Measurements from ENCODE around the gene RBM24. TPM values are rescaled to one million over a fixed set of nuclear protein-coding genes. Genes with fewer than 3 reads are reported as not detected.

RBM24 gene
- total RNA-seq, 1 donor from 2014 or later = 3.4 TPM

DNA sequence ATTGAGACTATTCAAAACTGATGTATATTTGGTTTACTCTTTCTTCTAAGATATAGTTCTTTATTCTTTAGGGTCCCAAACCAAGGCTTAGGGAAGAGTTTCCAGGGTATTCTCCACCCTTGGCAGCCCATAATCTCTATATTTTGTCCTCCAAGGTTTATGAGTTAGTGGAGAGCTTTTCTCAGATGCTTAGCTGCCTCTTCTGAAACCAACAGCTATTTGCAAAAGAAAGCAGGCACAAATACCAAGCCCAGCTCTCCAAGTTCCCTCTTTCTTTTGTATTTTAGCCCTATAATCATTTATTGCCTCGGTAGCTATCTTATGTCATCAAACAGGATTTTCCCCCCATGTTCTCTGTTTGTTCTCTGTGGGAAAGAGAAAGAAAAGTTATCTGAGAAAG is 39.1 kb upstream of the RBM24 start:
- no peak for DNase-seq (ENCODE audit: low read depth, low spot score)
- Mint-ChIP-seq H3K4me3 (no peak overlapping the region), H3K9me3 (peaks cover 4% of the 10 kb centered on the region), H3K27me3 (ENCODE audit: low read depth) (peaks cover 2% of the 10 kb centered on the region), H3K27ac (ENCODE audit: unreplicated experiment) (no peak overlapping the region), H3K36me3 (ENCODE audit: low read depth) (peaks cover 5% of the 10 kb centered on the region), H3K4me1 (no peaks in the 10 kb centered on the region)
- TF ChIP-seq CTCF (conservative IDR thresholded peaks at IDR 0.05) = no peak

DNA sequence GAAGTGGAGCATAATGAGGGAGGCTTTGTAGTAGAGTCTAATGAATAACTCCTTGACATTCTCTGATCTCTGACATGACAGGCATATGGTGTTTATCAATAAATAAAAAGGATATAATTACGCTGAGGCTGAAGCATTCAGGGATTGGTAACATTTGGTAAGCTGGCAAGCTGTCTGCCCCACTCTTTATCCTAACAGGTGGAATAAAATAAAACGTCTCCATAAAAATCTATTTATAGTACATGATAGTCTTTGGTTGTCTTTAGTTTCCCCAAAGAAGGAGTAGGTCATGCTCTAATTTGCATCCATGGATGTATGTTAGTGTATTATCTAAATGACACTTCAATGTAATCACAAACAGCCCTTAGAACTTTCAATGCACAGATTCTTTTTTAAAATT is 30.9 kb upstream of the RBM24 start:
- TF ChIP-seq CTCF (conservative IDR thresholded peaks at IDR 0.05) = no peak
- Mint-ChIP-seq H3K9me3 (peaks cover 4% of the 10 kb centered on the region), H3K27ac (ENCODE audit: unreplicated experiment) (no peak overlapping the region), H3K4me1 (no peaks in the 10 kb centered on the region), H3K36me3 (ENCODE audit: low read depth) (no peaks in the 10 kb centered on the region), H3K4me3 (no peak overlapping the region), H3K27me3 (ENCODE audit: low read depth) (no peaks in the 10 kb centered on the region)
- DNase-seq (ENCODE audit: low read depth, low spot score) = no peak

DNA sequence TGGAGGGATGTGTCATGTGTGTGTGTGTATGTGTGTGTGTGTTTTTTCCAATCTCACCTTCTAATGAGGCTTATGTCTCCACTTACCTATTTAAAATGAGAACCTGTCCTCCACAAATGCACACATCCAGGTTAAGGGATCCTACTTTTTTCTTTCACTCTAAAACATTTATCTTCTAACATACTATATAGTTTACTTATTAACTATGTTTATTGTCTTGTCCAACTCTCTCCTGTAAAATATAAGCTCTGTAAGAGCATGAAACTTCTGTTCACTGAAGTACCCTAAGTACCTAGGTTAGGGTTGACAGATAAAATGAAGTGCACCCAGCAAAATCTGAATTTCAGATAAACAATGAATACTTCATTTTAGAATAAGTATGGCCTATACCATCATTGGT is 29.2 kb upstream of the RBM24 start:
- Mint-ChIP-seq H3K27me3 (ENCODE audit: low read depth) (no peaks in the 10 kb centered on the region), H3K9me3 (peaks cover 4% of the 10 kb centered on the region), H3K4me3 (no peak overlapping the region), H3K36me3 (ENCODE audit: low read depth) (no peaks in the 10 kb centered on the region), H3K27ac (ENCODE audit: unreplicated experiment) (no peak overlapping the region), H3K4me1 (no peaks in the 10 kb centered on the region)
- no peak for DNase-seq (ENCODE audit: low read depth, low spot score)
- TF ChIP-seq CTCF (conservative IDR thresholded peaks at IDR 0.05) = no peak

DNA sequence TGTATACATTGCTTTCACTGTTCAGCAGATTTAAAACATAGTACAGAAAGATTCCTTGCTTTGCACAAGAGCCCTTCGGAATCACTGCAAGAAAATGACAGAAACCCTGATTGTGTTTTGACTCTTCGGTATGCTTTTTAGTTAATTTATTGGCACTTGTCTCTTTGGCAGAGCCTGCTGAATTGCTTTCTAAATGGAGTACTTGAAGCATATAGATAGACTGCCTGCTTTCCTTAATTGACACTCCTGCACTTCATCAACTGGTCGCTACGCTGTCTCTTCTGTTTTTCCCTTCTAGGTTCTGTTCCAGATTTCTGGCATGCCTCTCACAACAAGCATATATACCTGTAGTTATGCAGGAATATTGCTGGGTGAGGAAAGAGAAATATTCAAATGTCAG is 22.4 kb upstream of the RBM24 start:
- Mint-ChIP-seq H3K27me3 (ENCODE audit: low read depth) (no peaks in the 10 kb centered on the region), H3K4me1 (no peaks in the 10 kb centered on the region), H3K27ac (ENCODE audit: unreplicated experiment) (no peak overlapping the region), H3K9me3 (no peaks in the 10 kb centered on the region), H3K36me3 (ENCODE audit: low read depth) (no peaks in the 10 kb centered on the region), H3K4me3 (no peak overlapping the region)
- no peak for DNase-seq (ENCODE audit: low read depth, low spot score)
- TF ChIP-seq CTCF (conservative IDR thresholded peaks at IDR 0.05) = no peak

DNA sequence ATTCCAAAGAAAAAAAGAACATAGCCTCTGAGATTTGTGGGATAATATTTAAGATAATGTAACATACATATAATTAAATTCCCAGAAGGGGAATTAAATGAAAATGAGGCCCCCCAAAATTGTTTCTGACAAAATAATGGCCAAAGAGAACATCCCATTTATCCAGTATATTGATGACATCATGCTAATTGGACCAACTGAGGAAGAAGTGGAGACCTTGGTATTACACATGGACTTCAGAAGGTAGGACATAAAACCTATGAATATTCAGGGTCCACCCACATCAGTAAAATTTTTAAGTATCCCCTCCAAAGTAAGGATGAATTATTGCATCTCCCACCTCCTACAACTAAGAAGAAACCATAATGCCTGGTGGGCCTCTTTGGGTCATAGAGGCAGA is 15.6 kb upstream of the RBM24 start:
- Mint-ChIP-seq H3K4me1 (no peaks in the 10 kb centered on the region), H3K27me3 (ENCODE audit: low read depth) (no peaks in the 10 kb centered on the region)

More for the DNA sequence above, 15.6 kb upstream of the RBM24 start:
- H3K9me3 Mint-ChIP-seq = no peaks in the 10 kb centered on the region
- H3K36me3 Mint-ChIP-seq (ENCODE audit: low read depth) = no peaks in the 10 kb centered on the region
- H3K27ac Mint-ChIP-seq (ENCODE audit: unreplicated experiment) = no peak overlapping the region
- no peak for TF ChIP-seq CTCF (conservative IDR thresholded peaks at IDR 0.05)
- H3K4me3 Mint-ChIP-seq = no peak overlapping the region
- DNase-seq (ENCODE audit: low read depth, low spot score) = no peak
